ENCODE measurements around the gene EIPR1. TPM values are rescaled to one million over a fixed set of nuclear protein-coding genes. Genes with fewer than 3 reads are reported as not detected.

Gene EIPR1
- total and polyA plus RNA-seq, 2 of the 13 experiments (the other 11 are each of a cell fraction or from before 2014, with no cell fraction given): 70.0 to 96.3 TPM

GRCh38 chr2:3214065-3214464 is 163.6 kb downstream of the EIPR1 start:
- Histone ChIP-seq H3K4me1 (ENCODE audit: insufficient read depth, low read length) (no peaks in the 10 kb centered on the region), H3K4me3 (replicated peaks in 1 of 3; ENCODE audit: insufficient read depth in 1 of 3, low read depth in 2 of 3, low read length in 3 of 3) (no peak overlapping the region), H3K27me3 (ENCODE audit: control insufficient read depth in 1 of 2, insufficient read depth in 2 of 2, low read length in 2 of 2) (no peaks in the 10 kb centered on the region), H2AFZ (ENCODE audit: low read length) (no peak overlapping the region), H3K4me2 (ENCODE audit: low read depth, low read length) (no peak overlapping the region), H3K9me3 (ENCODE audit: low read length) (no peaks in the 10 kb centered on the region), H3K36me3 (replicated peaks in 1 of 2; ENCODE audit: control insufficient read depth in 1 of 2, insufficient read depth in 2 of 2, low read length in 2 of 2) (peaks cover 3 to 29% of the 10 kb centered on the region in 2 experiments; a peak in 3 of 5 replicates), H4K20me1 (ENCODE audit: insufficient read depth, low read length) (peaks cover 3% of the 10 kb centered on the region; the same call in 1 of the 2 replicates), H3K27ac (ENCODE audit: extremely low read length, insufficient read depth, low read length) (no peak overlapping the region), H3K9ac (ENCODE audit: insufficient read depth, low read depth, low read length) (no peak overlapping the region), H3K79me2 (ENCODE audit: insufficient read depth, low read length) (no peaks in the 10 kb centered on the region)
- DNase-seq (ENCODE audit: low spot score) (no peak), ATAC-seq (no peak), FAIRE-seq (no peak)
- in situ Hi-C loops (cut with HindIII; ENCODE audit: extremely low pct_ligation_motif_present, low pct_unique_long_range_greater_than_20kb) (no loop called here), intact Hi-C loops (cut with micrococcal nuclease; ENCODE audit: unreplicated experiment) (no loop called here)
- TF ChIP-seq ZNF556 (CRISPR knock-in tag; IDR thresholded peaks at IDR 0.05; ENCODE audit: borderline replicate concordance) (no peak), ZNF121 (CRISPR knock-in tag; IDR thresholded peaks at IDR 0.05) (no peak), ZNF777 (CRISPR knock-in tag; IDR thresholded peaks at IDR 0.05) (no peak), HDAC2 (CRISPR knock-in tag; IDR thresholded peaks at IDR 0.05) (no peak), TBX2 (CRISPR knock-in tag; IDR thresholded peaks at IDR 0.05; ENCODE audit: borderline replicate concordance) (no peak), GTF2F1 (IDR thresholded peaks at IDR 0.05; ENCODE audit: low read length) (no peak), MBNL3 (CRISPR knock-in tag; conservative IDR thresholded peaks at IDR 0.05) (no peak), JDP2 (CRISPR knock-in tag; IDR thresholded peaks at IDR 0.05; ENCODE audit: borderline replicate concordance) (no peak), SALL1 (CRISPR knock-in tag; IDR thresholded peaks at IDR 0.05) (no peak), ZNF292 (CRISPR knock-in tag; IDR thresholded peaks at IDR 0.05; ENCODE audit: borderline replicate concordance, low read depth) (no peak), ZBTB3 (CRISPR knock-in tag; IDR thresholded peaks at IDR 0.05; ENCODE audit: borderline replicate concordance, low read depth) (no peak), CERS6 (CRISPR knock-in tag; IDR thresholded peaks at IDR 0.05) (no peak), TP53 (CRISPR knock-in tag; conservative IDR thresholded peaks at IDR 0.05) (no peak)
- TF ChIP-seq, protein P1, sequence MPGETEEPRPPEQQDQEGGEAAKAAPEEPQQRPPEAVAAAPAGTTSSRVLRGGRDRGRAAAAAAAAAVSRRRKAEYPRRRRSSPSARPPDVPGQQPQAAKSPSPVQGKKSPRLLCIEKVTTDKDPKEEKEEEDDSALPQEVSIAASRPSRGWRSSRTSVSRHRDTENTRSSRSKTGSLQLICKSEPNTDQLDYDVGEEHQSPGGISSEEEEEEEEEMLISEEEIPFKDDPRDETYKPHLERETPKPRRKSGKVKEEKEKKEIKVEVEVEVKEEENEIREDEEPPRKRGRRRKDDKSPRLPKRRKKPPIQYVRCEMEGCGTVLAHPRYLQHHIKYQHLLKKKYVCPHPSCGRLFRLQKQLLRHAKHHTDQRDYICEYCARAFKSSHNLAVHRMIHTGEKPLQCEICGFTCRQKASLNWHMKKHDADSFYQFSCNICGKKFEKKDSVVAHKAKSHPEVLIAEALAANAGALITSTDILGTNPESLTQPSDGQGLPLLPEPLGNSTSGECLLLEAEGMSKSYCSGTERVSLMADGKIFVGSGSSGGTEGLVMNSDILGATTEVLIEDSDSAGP (CRISPR knock-in tag; IDR thresholded peaks at IDR 0.05; ENCODE audit: borderline replicate concordance): no peak
- POLR2A ChIA-PET: no interaction called here
- CTCF ChIA-PET (ENCODE audit: low intra/inter-chr PET ratio, low total read pairs): no interaction called here
- 95% methylated on average over 7 of the region's 7 CpGs for WGBS (ENCODE audit: low lambda C conversion rate)
- BruUV-seq (replicated peaks): no TSS peak

Measured in HepG2 (cell line).